Kidney glomerular epithelial cell (primary cell): Measurements from ENCODE around the gene SH3RF3.

ENCODE experiments used
- DNase-seq: peaks from one replicate; lab custom pipeline; 2025; lab: John Stamatoyannopoulos, UW

Gene SH3RF3

DNA sequence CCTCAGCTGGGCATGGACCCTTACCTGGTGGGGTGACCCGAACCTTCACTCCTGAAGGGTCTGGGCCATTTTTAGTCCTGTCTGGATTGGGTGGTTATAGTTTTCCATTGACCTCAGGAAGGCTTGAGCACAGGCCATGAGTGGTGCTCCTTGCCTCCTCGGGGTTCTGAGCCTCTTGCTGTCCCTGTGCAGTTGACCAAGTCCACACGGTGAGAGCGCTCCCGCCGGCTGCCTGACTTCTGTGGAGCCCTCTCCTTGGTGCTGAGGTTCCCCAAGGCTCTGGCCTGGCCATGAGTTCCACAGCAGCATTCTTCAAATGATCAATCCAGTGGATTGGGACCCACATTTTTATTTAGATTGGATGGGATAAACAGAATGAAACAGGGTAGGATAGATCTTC is 325.3 kb downstream of the SH3RF3 start:
- no peak for DNase-seq

DNA sequence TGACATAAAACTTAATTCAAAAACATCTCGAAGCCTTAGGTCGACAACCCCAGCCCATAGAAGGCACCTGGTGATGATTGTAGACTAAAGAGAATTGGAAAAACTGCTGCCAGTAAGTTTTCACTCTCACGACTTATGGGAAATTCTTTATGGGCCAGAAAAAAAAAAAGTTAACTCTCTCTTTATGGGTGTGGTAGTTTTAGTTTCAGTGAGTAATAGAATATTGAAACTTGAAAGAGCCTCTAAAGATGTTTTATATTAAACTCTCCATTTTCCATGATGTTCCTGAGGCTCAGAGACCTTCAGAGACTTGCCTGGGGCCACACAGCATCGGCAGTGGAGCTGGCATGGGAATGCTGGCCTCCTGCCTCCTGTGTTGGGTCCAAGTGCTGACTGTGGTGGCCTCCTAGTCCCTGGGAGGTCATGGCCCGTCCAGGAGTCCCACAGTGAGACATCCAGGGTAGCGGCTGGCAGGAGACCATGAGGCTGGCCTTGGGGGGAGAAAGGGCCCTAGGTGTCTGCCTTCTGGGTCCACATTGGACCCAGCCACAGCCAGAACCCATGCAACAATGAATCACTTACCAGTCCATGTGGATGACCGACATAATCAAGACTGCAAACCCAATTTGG is 325.9 kb downstream of the SH3RF3 start:
- DNase-seq: no peak

- no peak for DNase-seq
Observed at GRCh38 chr2:109455731-109456691, 327.0 kb downstream of the SH3RF3 start.

GRCh38 chr2:109456776-109457175 is 327.8 kb downstream of the SH3RF3 start:
- no peak for DNase-seq

DNA sequence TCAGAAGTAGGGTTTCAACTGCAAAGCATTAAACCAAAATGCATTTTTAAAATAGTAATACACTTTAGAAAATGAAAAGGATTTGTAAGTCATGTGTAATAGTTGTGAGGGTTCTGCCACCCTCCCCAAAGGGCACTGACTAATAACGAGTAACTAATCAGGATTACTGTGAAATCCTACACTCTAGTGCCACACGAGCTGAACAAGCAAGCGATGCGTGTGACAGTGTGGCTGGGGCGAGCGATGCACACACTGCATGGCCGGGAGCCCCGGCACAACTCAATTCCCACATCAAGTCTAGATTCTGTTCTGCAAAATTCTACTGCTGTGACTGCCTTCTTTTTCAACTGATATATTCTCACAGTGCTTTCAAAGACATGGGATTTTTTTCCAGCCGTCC is 328.4 kb downstream of the SH3RF3 start:
- DNase-seq: no peak

GRCh38 chr2:109457794-109458193 is 328.8 kb downstream of the SH3RF3 start:
- no peak for DNase-seq

GRCh38 chr2:109458512-109458911 is 329.5 kb downstream of the SH3RF3 start:
- no peak for DNase-seq

DNA sequence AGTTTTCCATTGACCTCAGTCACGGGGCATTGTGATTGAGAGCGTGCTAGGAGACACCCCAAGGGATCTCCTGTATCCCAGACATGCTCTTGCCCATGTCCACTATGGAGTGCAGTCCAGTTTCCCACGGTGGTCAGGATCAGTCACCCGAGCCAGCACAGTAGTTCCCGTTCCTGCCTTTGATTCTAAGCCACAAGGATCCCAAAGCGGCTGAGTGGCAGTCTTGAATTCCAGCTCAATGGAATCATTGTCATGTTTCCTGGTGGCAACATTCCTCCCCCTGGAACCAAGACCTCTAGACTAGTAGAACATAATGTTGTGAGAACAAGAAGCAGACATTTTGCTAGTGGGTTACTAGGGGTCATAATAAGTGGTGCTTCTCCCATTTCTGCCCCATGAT is 330.5 kb downstream of the SH3RF3 start:
- no peak for DNase-seq

DNA sequence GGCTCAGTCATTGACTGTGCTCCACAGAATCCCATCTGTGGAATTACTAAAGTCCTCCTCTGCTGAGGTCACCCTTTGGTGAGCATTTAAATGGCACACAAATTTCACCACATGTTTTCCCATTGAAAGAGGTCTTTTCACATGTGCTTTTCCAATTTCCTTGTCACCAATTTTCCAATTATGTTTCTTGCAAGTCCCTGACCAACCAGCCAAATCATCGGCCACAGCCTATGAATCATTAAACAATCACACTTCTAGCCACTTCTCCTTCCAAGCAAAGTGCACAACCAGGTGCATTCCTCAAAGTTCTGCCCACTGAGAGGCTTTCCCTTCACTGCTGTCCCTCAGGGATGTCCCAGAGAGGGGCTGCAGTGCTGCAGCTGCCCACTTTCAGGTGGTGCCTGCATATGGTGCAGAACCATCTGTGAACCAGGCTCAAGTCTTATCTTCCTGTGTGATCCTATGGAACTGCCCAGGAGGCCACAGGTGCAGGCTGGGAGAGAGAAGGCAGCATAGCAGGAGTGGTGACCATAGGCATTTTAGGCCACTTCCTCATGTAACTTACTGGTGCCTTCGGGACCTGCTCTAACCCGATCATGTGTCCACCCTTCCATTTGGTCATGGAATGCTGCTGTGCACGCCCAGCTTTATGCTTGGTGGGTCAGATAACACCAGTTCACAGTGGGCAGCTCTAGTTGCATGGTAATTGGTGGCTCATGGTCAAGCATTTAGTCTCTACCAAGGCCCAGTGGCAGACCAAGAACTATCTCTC is 331.7 kb downstream of the SH3RF3 start:
- no peak for DNase-seq

DNA sequence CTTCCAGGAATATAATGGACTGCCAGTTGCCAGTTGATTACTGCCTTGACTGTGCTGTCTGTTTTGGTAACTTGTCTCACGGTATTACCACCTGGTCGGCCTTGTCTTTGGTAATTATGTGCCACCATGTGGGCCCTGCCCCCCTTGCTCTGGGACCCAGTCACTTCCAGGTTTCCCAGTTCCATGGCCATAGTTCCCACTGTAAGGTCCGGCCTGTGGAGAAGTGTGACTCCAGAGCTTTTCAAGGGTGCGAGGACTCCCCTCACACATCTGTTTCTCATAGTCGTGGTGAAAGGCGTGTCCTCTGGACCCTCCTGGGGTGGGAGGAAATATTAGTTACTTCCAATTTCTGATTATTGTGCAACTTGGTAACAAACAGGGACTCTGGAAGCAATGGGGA is 334.2 kb downstream of the SH3RF3 start:
- no peak for DNase-seq

DNA sequence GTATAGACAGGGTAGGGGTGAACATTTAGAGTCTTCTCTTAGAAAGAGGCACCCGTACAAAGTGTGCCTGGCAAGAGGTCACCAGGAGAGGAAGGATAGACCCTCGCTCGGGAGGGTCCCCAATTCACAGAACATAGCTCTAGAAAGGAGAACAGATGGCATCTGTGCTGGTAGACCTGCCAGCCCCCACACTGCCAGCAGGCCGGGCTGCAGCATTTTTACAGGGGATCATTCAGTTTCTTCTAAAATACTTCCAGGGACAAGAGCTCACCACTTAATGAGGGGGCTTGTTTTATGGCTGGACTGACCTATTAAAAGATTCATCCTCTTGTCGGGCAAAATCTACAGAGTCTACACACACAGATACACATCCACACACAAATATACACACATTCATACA is 334.9 kb downstream of the SH3RF3 start:
- no peak for DNase-seq

DNA sequence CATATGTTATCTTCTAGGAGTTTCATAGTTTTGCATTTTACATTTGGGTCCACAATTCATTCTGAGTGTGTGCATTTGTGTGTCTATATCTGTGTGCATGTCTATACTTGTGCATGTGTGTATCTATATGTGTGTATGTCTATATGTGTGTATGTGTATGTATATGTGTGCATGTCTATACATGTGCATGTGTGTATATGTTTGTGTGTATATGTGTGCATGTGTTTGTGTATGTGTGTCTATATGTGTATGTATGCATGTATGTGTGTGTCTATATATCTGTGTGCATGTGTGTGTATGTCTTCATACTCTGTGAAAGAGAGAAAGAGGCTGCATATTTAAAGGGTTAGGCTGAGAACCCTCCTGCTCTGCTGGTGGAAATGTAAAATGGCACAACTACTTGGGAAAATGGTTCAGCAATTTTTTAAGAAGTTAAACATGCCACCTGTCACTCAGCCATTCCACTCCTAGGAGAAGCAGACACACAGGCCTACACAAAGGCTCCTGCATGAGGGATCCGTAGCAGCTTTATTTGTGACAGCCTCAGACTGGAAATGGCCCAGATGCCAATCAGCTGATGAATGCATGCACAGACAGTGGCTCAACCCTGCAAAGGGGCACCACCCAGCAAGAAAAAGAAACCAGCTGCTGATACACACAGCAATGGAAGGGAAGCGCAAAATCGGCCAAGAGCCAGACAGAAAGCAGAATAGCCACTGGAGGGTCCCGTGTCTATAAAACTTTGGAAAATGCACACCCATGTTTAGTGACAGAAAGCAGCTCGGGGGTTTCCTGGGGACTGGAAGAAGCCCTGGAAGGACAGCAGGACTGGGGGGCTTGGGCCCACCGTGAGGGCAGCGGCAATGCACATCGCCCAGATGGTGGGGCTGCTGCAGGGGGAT is 337.9 kb downstream of the SH3RF3 start:
- no peak for DNase-seq

DNA sequence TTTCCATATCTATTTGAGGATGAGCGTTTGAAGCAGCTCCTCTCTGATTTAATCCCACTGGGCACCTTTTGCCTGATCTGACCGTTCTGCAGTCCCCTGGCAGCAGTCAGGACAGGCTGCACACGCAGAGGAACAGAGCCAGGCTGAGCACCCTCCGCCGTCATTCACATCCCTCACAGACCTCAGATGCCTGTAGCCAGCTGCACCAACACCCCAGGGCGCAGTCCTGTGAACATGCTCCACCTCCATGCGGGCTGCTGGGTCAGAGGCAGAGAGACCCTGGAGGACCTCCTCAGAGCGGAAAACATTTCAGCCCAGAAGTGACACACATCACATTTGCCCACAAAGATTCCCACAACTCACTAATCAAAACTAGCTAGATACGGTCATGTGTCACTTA is 338.7 kb downstream of the SH3RF3 start:
- DNase-seq: no peak

DNA sequence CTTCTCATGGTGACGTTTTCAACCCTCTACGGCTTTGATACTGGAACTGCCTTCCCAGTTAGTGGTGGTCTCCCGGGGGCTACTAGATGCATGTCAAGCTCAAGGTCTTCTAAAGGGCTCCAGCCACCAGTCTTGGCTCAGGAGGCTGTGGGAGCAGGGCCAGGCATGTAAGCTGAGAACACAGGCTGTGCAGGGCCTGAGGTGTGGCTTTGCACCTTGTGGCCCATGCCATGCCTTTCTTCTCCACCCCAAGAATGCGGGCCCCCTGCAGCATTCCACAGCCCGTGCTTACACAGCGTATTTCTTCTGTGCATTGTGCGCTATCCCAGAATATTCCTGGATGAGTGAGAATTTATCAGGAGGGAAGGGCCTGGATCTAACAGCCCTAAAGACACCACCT is 339.9 kb downstream of the SH3RF3 start:
- DNase-seq: no peak

GRCh38 chr2:109471658-109472057 is 342.7 kb downstream of the SH3RF3 start:
- DNase-seq: no peak

GRCh38 chr2:109472331-109472959 is 343.4 kb downstream of the SH3RF3 start:
- no peak for DNase-seq

DNA sequence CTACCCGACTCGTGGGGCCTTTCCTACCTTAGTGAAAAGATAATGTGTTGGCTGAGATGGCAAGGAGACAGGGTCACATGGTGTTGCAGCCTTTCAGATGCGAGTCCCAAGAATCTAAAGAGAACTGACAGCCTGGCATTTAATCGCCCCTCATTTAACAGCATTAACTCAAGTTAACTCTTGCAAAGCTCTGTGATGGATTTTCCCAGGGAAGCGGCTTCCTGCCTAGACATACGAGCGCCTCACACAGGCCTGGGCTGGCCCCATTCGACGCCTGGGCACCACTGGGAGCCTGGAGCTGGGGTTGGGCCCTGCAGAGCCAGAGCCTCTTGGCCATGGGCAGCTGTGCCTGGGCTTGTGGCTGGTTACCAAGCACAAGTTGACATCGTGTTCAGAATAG is 344.0 kb downstream of the SH3RF3 start:
- DNase-seq: no peak

- DNase-seq: no peak
Observed at GRCh38 chr2:109473616-109474318, 344.8 kb downstream of the SH3RF3 start.

- DNase-seq: no peak
Observed at GRCh38 chr2:109474319-109474825, 345.4 kb downstream of the SH3RF3 start.

GRCh38 chr2:109475531-109476210 is 346.7 kb downstream of the SH3RF3 start:
- no peak for DNase-seq
